A549 (cell line): ENCODE results near the gene LZTFL1. TPM values are rescaled to one million over a fixed set of nuclear protein-coding genes. Genes with fewer than 3 reads are reported as not detected.

Experiments used
- ATAC-seq, 2 experiments: fragments of 200-7000 bp in 1 of 2; fragments of >200 bp in 1 of 2; cut with Nextera tagmentation in 1 of 2; cut with Tn5 transposase in 1 of 2; 3 replicates each; pipeline versions ENCODE4 v1.8.0 to v1.9.1; 2018 to 2020; ENCODE audit warnings: mild to moderate bottlenecking in 1 of 2, moderate library complexity in 1 of 2
- CTCF ChIA-PET: fragments of 300-600 bp; sonication (Branson Sonifier 250); formaldehyde crosslinking; extraction: SDS; loops from one replicate; lab custom pipeline; 2021; ENCODE audit warnings: antibody characterized with exemption, inconsistent platforms; lab: Yijun Ruan, JAX
- POLR2A ChIA-PET: fragments of 350-600 bp; formaldehyde crosslinking; extraction: SDS; loops from one replicate; lab custom pipeline; 2021; ENCODE audit warnings: antibody characterized with exemption, inconsistent platforms; lab: Yijun Ruan, JAX
- DNase-seq, 2 experiments: peaks; one replicate each; pipeline versions ENCODE4 v3.0.0 to v3.0.0-alpha.2; 2011 to 2016; ENCODE audit warnings: low read depth in 1 of 2, low spot score in 1 of 2
- FAIRE-seq: peaks from 2 replicates; lab custom pipeline; 2011; peaks lifted over from hg19 to GRCh38; lab: Jason Lieb, UNC
- H3K27ac ChIP-seq, 2 experiments: fragments of >200 bp; sonication (Bioruptor Twin); formaldehyde crosslinking; 3 replicates each; pipeline ENCODE4 v1.5.1; 2016 to 2017
- H3K4me1 ChIP-seq: fragments of >200 bp; sonication (Bioruptor Twin); formaldehyde crosslinking; 3 replicates; pipeline ENCODE4 v1.6.1; 2016
- H3K4me2 ChIP-seq: fragments of >200 bp; sonication (Bioruptor Twin); formaldehyde crosslinking; 3 replicates; pipeline ENCODE4 v1.6.1; 2016
- H3K4me3 ChIP-seq: fragments of >200 bp; sonication (Bioruptor Twin); formaldehyde crosslinking; 3 replicates; pipeline ENCODE4 v1.5.1; 2016
- H3K9me3 ChIP-seq: fragments of >200 bp; sonication (Bioruptor Twin); formaldehyde crosslinking; 3 replicates; pipeline ENCODE4 v1.6.1; 2016
- CBX8 ChIP-seq: fragments of 200-600 bp; sonication (generic); IDR thresholded peaks from 2 replicates; pipeline ENCODE4 v1.6.1; 2016
- CEBPB ChIP-seq, 2 experiments: fragments of >200 bp in 1 of 2; sonication (Bioruptor Twin) in 1 of 2; formaldehyde crosslinking in 1 of 2; IDR thresholded peaks; 2 replicates each; pipeline ENCODE4 v1.6.1; 2012 to 2016
- CHD2 ChIP-seq: fragments of 150-350 bp; IDR thresholded peaks from 2 replicates; pipeline ENCODE4 v1.6.1; 2014; ENCODE audit warnings: low read length; ENCODE audit not compliant: partially characterized antibody
- CHD4 ChIP-seq: fragments of 200-600 bp; sonication (generic); IDR thresholded peaks from 2 replicates; pipeline ENCODE4 v1.6.1; 2016; ENCODE audit warnings: antibody characterized with exemption, mild to moderate bottlenecking, borderline replicate concordance
- EHF ChIP-seq: fragments of 250-450 bp; sonication (Bioruptor Pico); IDR thresholded peaks from 2 replicates; pipeline ENCODE4 v1.5.0; 2020; ENCODE audit warnings: mild to moderate bottlenecking
- EHMT2 ChIP-seq: fragments of 200-600 bp; sonication (generic); IDR thresholded peaks from 2 replicates; pipeline ENCODE4 v1.6.1; 2016; ENCODE audit warnings: antibody characterized with exemption, low read depth, mild to moderate bottlenecking, moderate library complexity
- FOSL2 ChIP-seq, 2 experiments: fragments of 450-650 bp in 1 of 2; fragments of >200 bp in 1 of 2; sonication (Bioruptor Twin) in 1 of 2; formaldehyde crosslinking; IDR thresholded peaks; 2 replicates each; pipeline versions ENCODE4 v1.5.0 to v1.6.1; 2016 to 2020; ENCODE audit warnings: mild to moderate bottlenecking in 1 of 2, moderate library complexity in 1 of 2
- FOXS1 ChIP-seq: fragments of 250-450 bp; sonication (Bioruptor Pico); IDR thresholded peaks from 2 replicates; pipeline ENCODE4 v1.5.0; 2020; ENCODE audit warnings: mild to moderate bottlenecking, moderate library complexity
- GATA3 ChIP-seq: IDR thresholded peaks from 2 replicates; pipeline ENCODE4 v1.6.1; 2012; ENCODE audit warnings: borderline replicate concordance
- HDAC2 ChIP-seq: fragments of 200-600 bp; sonication (generic); IDR thresholded peaks from 2 replicates; pipeline ENCODE4 v1.6.1; 2016
- HMGXB4 ChIP-seq: fragments of 250-450 bp; sonication (Bioruptor Pico); IDR thresholded peaks from 2 replicates; pipeline ENCODE4 v1.5.0; 2021; ENCODE audit warnings: mild to moderate bottlenecking, moderate library complexity, borderline replicate concordance
- HOXB13 ChIP-seq: fragments of 250-450 bp; sonication (Bioruptor Pico); IDR thresholded peaks from 2 replicates; pipeline ENCODE4 v1.5.0; 2020; ENCODE audit warnings: low read depth, mild to moderate bottlenecking, moderate library complexity
- KDM5A ChIP-seq: fragments of 200-600 bp; sonication (generic); IDR thresholded peaks from 2 replicates; pipeline ENCODE4 v1.6.1; 2016; ENCODE audit warnings: antibody characterized with exemption, mild to moderate bottlenecking
- MAX ChIP-seq: IDR thresholded peaks from 2 replicates; pipeline ENCODE4 v1.6.1; 2012
- NPAS2 ChIP-seq: fragments of 250-450 bp; sonication (Bioruptor Pico); IDR thresholded peaks from 2 replicates; pipeline ENCODE4 v1.8.0; 2022; ENCODE audit warnings: mild to moderate bottlenecking, moderate library complexity, borderline replicate concordance
- NR3C1 ChIP-seq: fragments of >200 bp; sonication (Bioruptor Twin); formaldehyde crosslinking; IDR thresholded peaks from 3 replicates; pipeline ENCODE4 v1.6.1; 2017
- PBX3 ChIP-seq: IDR thresholded peaks from 2 replicates; pipeline ENCODE4 v1.6.1; 2012
- PHF8 ChIP-seq: fragments of 200-600 bp; sonication (generic); IDR thresholded peaks from 2 replicates; pipeline ENCODE4 v1.6.1; 2016; ENCODE audit warnings: low read depth, mild to moderate bottlenecking, antibody characterized with exemption, moderate library complexity, borderline replicate concordance
- POLR2AphosphoS2 ChIP-seq: conservative IDR thresholded peaks from 2 replicates; pipeline ENCODE4 v1.6.1; 2012; ENCODE audit warnings: low read length, improper control_type of control experiment, inconsistent platforms
- RAD21 ChIP-seq, 2 experiments: fragments of >200 bp in 1 of 2; sonication (Bioruptor Twin) in 1 of 2; formaldehyde crosslinking in 1 of 2; IDR thresholded peaks in 1 of 2; conservative IDR thresholded peaks in 1 of 2; 2 replicates in 1 of 2; 3 replicates in 1 of 2; pipeline ENCODE4 v1.6.1; 2012 to 2018; ENCODE audit warnings: inconsistent platforms in 1 of 2
- RARB ChIP-seq: fragments of 250-450 bp; sonication (Bioruptor Pico); IDR thresholded peaks from 2 replicates; pipeline ENCODE4 v1.8.0; 2021; ENCODE audit warnings: mild to moderate bottlenecking, moderate library complexity
- RFX5 ChIP-seq: fragments of 450-650 bp; IDR thresholded peaks from 2 replicates; pipeline ENCODE4 v1.7.1; 2014; ENCODE audit warnings: antibody characterized with exemption, mild to moderate bottlenecking, moderate library complexity
- RNF2 ChIP-seq: fragments of 200-600 bp; sonication (generic); IDR thresholded peaks from 2 replicates; pipeline ENCODE4 v1.6.1; 2016; ENCODE audit warnings: low read depth, mild to moderate bottlenecking, antibody characterized with exemption, moderate library complexity, borderline replicate concordance
- TP53 ChIP-seq: fragments of 250-450 bp; sonication (Bioruptor Pico); IDR thresholded peaks from 2 replicates; pipeline ENCODE4 v1.5.0; 2021; ENCODE audit warnings: mild to moderate bottlenecking, moderate library complexity
- ZFP36 ChIP-seq: fragments of 450-650 bp; IDR thresholded peaks from 2 replicates; pipeline ENCODE4 v1.6.1; 2014; ENCODE audit warnings: borderline replicate concordance; ENCODE audit not compliant: partially characterized antibody
- ZNF302 ChIP-seq: fragments of 250-450 bp; sonication (Bioruptor Pico); IDR thresholded peaks from 2 replicates; pipeline ENCODE4 v1.9.0; 2021; ENCODE audit warnings: inconsistent platforms, mild to moderate bottlenecking, moderate library complexity
- ZSCAN20 ChIP-seq: fragments of 250-450 bp; sonication (Bioruptor Pico); IDR thresholded peaks from 2 replicates; pipeline ENCODE4 v1.8.0; 2022; ENCODE audit warnings: mild to moderate bottlenecking, moderate library complexity
- WGBS: methylation state at CpG from one replicate; pipeline ENCODE4 v1.1.6; 2017; ENCODE audit errors: missing lambda C conversion rate; 5-methylcytosine and 5-hydroxymethylcytosine counted together
- polyA plus RNA-seq, 4 experiments: library from polyadenylated mRNA; depleted of rRNA in 3 of 4; stranded (reverse); fragments of >200 nt; fragmentation: RNase III in 1 of 4; extraction: RNeasy Plus Mini Kit Qiagen cat#74134 plus additional on column Dnase treatment in 1 of 4; gene quantifications; 2 replicates in 3 of 4; 3 replicates in 1 of 4; pipeline ENCODE4 v1.2.3, GENCODE V29; 2011 to 2017
- TF ChIP-seq, protein P1 (sequence below): fragments of 250-450 bp; sonication (Bioruptor Pico); IDR thresholded peaks from 2 replicates; pipeline ENCODE4 v1.5.0; 2020; ENCODE audit warnings: low read depth, mild to moderate bottlenecking, moderate library complexity
- TF ChIP-seq, protein P2 (sequence below): fragments of 200-600 bp; sonication (generic); IDR thresholded peaks from 2 replicates; pipeline ENCODE4 v1.6.1; 2016; ENCODE audit warnings: antibody characterized with exemption, mild to moderate bottlenecking, moderate library complexity

LZTFL1 gene
- polyA plus RNA-seq, 2 of the 4 experiments (the other 2 are of a cell fraction): 10.8 to 25.0 TPM

DNA sequence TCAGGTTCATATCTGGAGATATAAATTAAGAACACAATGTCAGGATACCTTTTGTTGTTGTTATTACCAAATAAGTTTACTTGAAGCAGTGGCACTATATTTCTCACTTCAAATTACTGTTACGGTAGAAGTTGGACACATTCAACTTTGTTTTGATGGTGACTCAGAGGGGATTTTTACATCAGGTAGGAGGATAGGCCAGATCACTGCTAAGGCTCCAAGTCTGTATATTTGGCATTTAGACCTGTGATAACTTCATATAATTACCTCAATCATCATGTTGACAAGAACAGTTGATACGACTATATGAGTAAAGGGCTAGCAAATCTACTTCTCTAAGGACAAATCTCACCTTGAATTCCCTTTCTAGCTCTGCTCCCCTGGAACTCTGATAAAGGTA lies 15.6 kb downstream of the LZTFL1 start:
- TF ChIP-seq ZFP36: no peak
- TF ChIP-seq FOXS1 (CRISPR knock-in tag): no peak
- TF ChIP-seq RFX5: no peak
- no peak for TF ChIP-seq NPAS2 (CRISPR knock-in tag)
- TF ChIP-seq, protein P1, sequence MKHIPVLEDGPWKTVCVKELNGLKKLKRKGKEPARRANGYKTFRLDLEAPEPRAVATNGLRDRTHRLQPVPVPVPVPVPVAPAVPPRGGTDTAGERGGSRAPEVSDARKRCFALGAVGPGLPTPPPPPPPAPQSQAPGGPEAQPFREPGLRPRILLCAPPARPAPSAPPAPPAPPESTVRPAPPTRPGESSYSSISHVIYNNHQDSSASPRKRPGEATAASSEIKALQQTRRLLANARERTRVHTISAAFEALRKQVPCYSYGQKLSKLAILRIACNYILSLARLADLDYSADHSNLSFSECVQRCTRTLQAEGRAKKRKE (CRISPR knock-in tag): no peak
- no peak for TF ChIP-seq HOXB13 (CRISPR knock-in tag)
- TF ChIP-seq POLR2AphosphoS2: no peak
- no peak for TF ChIP-seq ZNF302 (CRISPR knock-in tag)
- no peak for TF ChIP-seq RNF2
- no peak for TF ChIP-seq EHMT2
- no peak for TF ChIP-seq CHD2
- no peak for TF ChIP-seq FOSL2 (IDR thresholded peaks at IDR 0.05)
- TF ChIP-seq FOSL2 (CRISPR knock-in tag; IDR thresholded peaks at IDR 0.05): no peak
- no peak for TF ChIP-seq HDAC2
- TF ChIP-seq GATA3: no peak
- TF ChIP-seq EHF (CRISPR knock-in tag): no peak
- TF ChIP-seq PHF8: no peak
- no peak for TF ChIP-seq CBX8
- TF ChIP-seq ZSCAN20 (CRISPR knock-in tag): no peak
- no peak for ATAC-seq
- 57% methylated on average over 2 of the region's 2 CpGs for WGBS
- no peaks in the 10 kb centered on the region for H3K9me3 ChIP-seq
- H3K4me2 ChIP-seq: no peak overlapping the region
- ChIA-PET POLR2A (no interaction called here), CTCF (interaction anchor here (1.6 kb wide), 1 partner anchor 64 kb away, joined by 7 read pairs; no protein-coding TSS in a partner anchor)
- FAIRE-seq: no peak
- no peak overlapping the region for H3K27ac ChIP-seq
- no peak for DNase-seq
- no peak overlapping the region for H3K4me3 ChIP-seq
- H3K4me1 ChIP-seq: no peaks in the 10 kb centered on the region

- DNase-seq: no peak
- FAIRE-seq: no peak
- no peak overlapping the region for H3K4me2 ChIP-seq
- CTCF ChIA-PET: no interaction called here
- 75% methylated on average over 1 of the region's 1 CpG for WGBS
- H3K27ac ChIP-seq: no peak overlapping the region
- TF ChIP-seq HMGXB4 (CRISPR knock-in tag) (no peak), EHF (CRISPR knock-in tag) (no peak), ZNF302 (CRISPR knock-in tag) (no peak), NR3C1 (no peak), KDM5A (no peak), TP53 (CRISPR knock-in tag) (no peak), PBX3 (no peak), RARB (CRISPR knock-in tag) (no peak), CHD4 (no peak), CEBPB (IDR thresholded peaks at IDR 0.05) (no peak), RAD21 (conservative IDR thresholded peaks at IDR 0.05 in 1 of 2, IDR thresholded peaks at IDR 0.05 in 1 of 2) (no peak), RNF2 (no peak), MAX (no peak)
- TF ChIP-seq, protein P2, sequence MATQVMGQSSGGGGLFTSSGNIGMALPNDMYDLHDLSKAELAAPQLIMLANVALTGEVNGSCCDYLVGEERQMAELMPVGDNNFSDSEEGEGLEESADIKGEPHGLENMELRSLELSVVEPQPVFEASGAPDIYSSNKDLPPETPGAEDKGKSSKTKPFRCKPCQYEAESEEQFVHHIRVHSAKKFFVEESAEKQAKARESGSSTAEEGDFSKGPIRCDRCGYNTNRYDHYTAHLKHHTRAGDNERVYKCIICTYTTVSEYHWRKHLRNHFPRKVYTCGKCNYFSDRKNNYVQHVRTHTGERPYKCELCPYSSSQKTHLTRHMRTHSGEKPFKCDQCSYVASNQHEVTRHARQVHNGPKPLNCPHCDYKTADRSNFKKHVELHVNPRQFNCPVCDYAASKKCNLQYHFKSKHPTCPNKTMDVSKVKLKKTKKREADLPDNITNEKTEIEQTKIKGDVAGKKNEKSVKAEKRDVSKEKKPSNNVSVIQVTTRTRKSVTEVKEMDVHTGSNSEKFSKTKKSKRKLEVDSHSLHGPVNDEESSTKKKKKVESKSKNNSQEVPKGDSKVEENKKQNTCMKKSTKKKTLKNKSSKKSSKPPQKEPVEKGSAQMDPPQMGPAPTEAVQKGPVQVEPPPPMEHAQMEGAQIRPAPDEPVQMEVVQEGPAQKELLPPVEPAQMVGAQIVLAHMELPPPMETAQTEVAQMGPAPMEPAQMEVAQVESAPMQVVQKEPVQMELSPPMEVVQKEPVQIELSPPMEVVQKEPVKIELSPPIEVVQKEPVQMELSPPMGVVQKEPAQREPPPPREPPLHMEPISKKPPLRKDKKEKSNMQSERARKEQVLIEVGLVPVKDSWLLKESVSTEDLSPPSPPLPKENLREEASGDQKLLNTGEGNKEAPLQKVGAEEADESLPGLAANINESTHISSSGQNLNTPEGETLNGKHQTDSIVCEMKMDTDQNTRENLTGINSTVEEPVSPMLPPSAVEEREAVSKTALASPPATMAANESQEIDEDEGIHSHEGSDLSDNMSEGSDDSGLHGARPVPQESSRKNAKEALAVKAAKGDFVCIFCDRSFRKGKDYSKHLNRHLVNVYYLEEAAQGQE: no peak
- ATAC-seq: no peak
- peaks cover 19% of the 10 kb centered on the region for H3K4me1 ChIP-seq
- peaks cover 14% of the 10 kb centered on the region; the same call in 2 of the 3 replicates for H3K9me3 ChIP-seq
- POLR2A ChIA-PET: no interaction called here
- no peak overlapping the region for H3K4me3 ChIP-seq
Measured at GRCh38 chr3:45821127-45821526, 20.8 kb downstream of the LZTFL1 start.
